Mesenchymal stem cell (in vitro differentiated cells and primary cell): Measurements from ENCODE around the gene PKP3.

Experiments
- DNase-seq: peaks from one replicate; pipeline ENCODE4 v3.0.0-alpha.2; 2013
- H2AFZ ChIP-seq: one replicate; pipeline ENCODE4 v1.6.1; 2013; ENCODE audit warnings: low read depth, mild to moderate bottlenecking, control low read depth, inconsistent platforms, low read length, moderate library complexity
- H2AK5ac ChIP-seq: 2 replicates; pipeline ENCODE4 v1.6.1; 2013; ENCODE audit warnings: low read length, moderate library complexity, mild to moderate bottlenecking, inconsistent platforms; ENCODE audit not compliant: severe bottlenecking
- H2BK120ac ChIP-seq: one replicate; pipeline ENCODE4 v1.6.1; 2013; ENCODE audit warnings: low read depth, mild to moderate bottlenecking, inconsistent platforms, low read length, moderate library complexity
- H2BK12ac ChIP-seq, 2 experiments: one replicate each; pipeline ENCODE4 v1.6.1; 2013; ENCODE audit warnings: inconsistent platforms in 2 of 2, low read length in 2 of 2, mild to moderate bottlenecking in 2 of 2, moderate library complexity in 2 of 2, control low read depth in 1 of 2
- H2BK15ac ChIP-seq: one replicate; pipeline ENCODE4 v1.6.1; 2013; ENCODE audit warnings: mild to moderate bottlenecking, low read depth, inconsistent platforms; ENCODE audit not compliant: poor library complexity, severe bottlenecking
- H2BK5ac ChIP-seq: 2 replicates; pipeline ENCODE4 v1.6.1; 2013; ENCODE audit warnings: low read depth, mild to moderate bottlenecking, low read length, control low read depth, inconsistent platforms; ENCODE audit not compliant: poor library complexity, severe bottlenecking
- H3K14ac ChIP-seq, 2 experiments: one replicate each; pipeline ENCODE4 v1.6.1; 2013; ENCODE audit warnings: inconsistent platforms in 2 of 2, low read length in 2 of 2, control low read depth in 1 of 2, mild to moderate bottlenecking in 1 of 2, moderate library complexity in 1 of 2
- H3K18ac ChIP-seq, 2 experiments: one replicate each; pipeline ENCODE4 v1.6.1; 2013; ENCODE audit warnings: inconsistent platforms in 2 of 2, low read length in 2 of 2, control low read depth in 1 of 2, low read depth in 1 of 2, mild to moderate bottlenecking in 1 of 2
- H3K23ac ChIP-seq, 2 experiments: one replicate each; pipeline ENCODE4 v1.6.1; 2013; ENCODE audit warnings: inconsistent platforms in 2 of 2, low read length in 2 of 2, mild to moderate bottlenecking in 2 of 2, moderate library complexity in 2 of 2, control low read depth in 1 of 2
- H3K27ac ChIP-seq: 2 replicates; pipeline ENCODE4 v1.5.1; 2013; ENCODE audit warnings: mild to moderate bottlenecking, moderate library complexity, low read length, control low read depth, inconsistent platforms; ENCODE audit not compliant: poor library complexity, severe bottlenecking
- H3K27me3 ChIP-seq, 2 experiments: 2 replicates each; pipeline versions ENCODE4 v1.6.1 to v1.7.0; 2013; ENCODE audit warnings: low read length in 2 of 2, mild to moderate bottlenecking in 2 of 2, moderate library complexity in 2 of 2, control low read depth in 1 of 2, inconsistent platforms in 1 of 2; ENCODE audit not compliant: control insufficient read depth in 1 of 2, insufficient read depth in 1 of 2
- H3K36me3 ChIP-seq, 2 experiments: 2 replicates each; pipeline versions ENCODE4 v1.6.1 to v1.7.0; 2013; ENCODE audit warnings: low read length in 2 of 2, control low read depth in 1 of 2, inconsistent platforms in 1 of 2, low read depth in 1 of 2, mild to moderate bottlenecking in 1 of 2; ENCODE audit not compliant: insufficient read depth in 2 of 2, control insufficient read depth in 1 of 2
- H3K4ac ChIP-seq, 2 experiments: one replicate each; pipeline ENCODE4 v1.6.1; 2013; ENCODE audit warnings: inconsistent platforms in 2 of 2, low read length in 2 of 2, mild to moderate bottlenecking in 2 of 2, moderate library complexity in 2 of 2, control low read depth in 1 of 2, low read depth in 1 of 2
- H3K4me1 ChIP-seq: 2 replicates; pipeline ENCODE4 v1.6.1; 2013; ENCODE audit warnings: low read depth, low read length, control low read depth; ENCODE audit not compliant: control insufficient read depth, insufficient read depth
- H3K4me2 ChIP-seq: 2 replicates; pipeline ENCODE4 v1.6.1; 2013; ENCODE audit warnings: low read length, mild to moderate bottlenecking, inconsistent platforms; ENCODE audit not compliant: poor library complexity, severe bottlenecking
- H3K4me3 ChIP-seq, 2 experiments: 2 replicates each; pipeline versions ENCODE4 v1.5.1 to v1.7.0; 2013; ENCODE audit warnings: low read length in 2 of 2, mild to moderate bottlenecking in 2 of 2, control low read depth in 1 of 2, low read depth in 1 of 2; ENCODE audit not compliant: insufficient read depth in 1 of 2
- H3K79me1 ChIP-seq: replicated peaks from 2 replicates; pipeline ENCODE4 v1.6.1; 2013; ENCODE audit warnings: mild to moderate bottlenecking, control low read depth, low read length, inconsistent platforms; ENCODE audit not compliant: poor library complexity, severe bottlenecking
- H3K9ac ChIP-seq: 2 replicates; pipeline ENCODE4 v1.7.0; 2013; ENCODE audit warnings: mild to moderate bottlenecking, low read length, moderate library complexity
- H3K9me3 ChIP-seq: 2 replicates; pipeline ENCODE4 v1.7.0; 2013; ENCODE audit warnings: mild to moderate bottlenecking, low read length; ENCODE audit not compliant: control insufficient read depth
- H4K8ac ChIP-seq: one replicate; pipeline ENCODE4 v1.6.1; 2013; ENCODE audit warnings: inconsistent platforms, mild to moderate bottlenecking, low read length, moderate library complexity
- H4K91ac ChIP-seq: one replicate; pipeline ENCODE4 v1.6.1; 2013; ENCODE audit warnings: mild to moderate bottlenecking, low read length, inconsistent platforms
- WGBS: methylation state at CpG from one replicate; pipeline ENCODE4 v1.1.7; 2013; ENCODE audit warnings: mixed read lengths; 5-methylcytosine and 5-hydroxymethylcytosine counted together

PKP3 gene

GRCh38 chr11:405954-406795 is 12.2 kb downstream of the PKP3 start:
- Histone ChIP-seq H3K9ac (peak overlapping the region; percentile 72), H3K4me3 (peak overlapping the region; percentile 67 to 82), H3K79me1 (peaks cover 4% of the 10 kb centered on the region), H2AK5ac (peak overlapping the region; percentile 78), H3K36me3 (peaks cover 0 to 31% of the 10 kb centered on the region in 2 experiments), H3K23ac (no peak overlapping the region), H3K27ac (no peak overlapping the region), H3K4me2 (peak overlapping the region; percentile 87), H3K14ac (peak overlapping the region in 1 of 2 experiments; percentile 84), H2BK12ac (peak overlapping the region; percentile 18 to 25), H2AFZ (peak overlapping the region; percentile 83), H4K91ac (peak overlapping the region; percentile 86), H2BK120ac (no peak overlapping the region), H2BK5ac (no peak overlapping the region), H3K4me1 (peaks cover 47% of the 10 kb centered on the region), H3K27me3 (peaks cover 0 to 7% of the 10 kb centered on the region in 2 experiments), H2BK15ac (peak overlapping the region; percentile 93), H3K9me3 (no peaks in the 10 kb centered on the region), H3K18ac (peak overlapping the region; percentile 88 to 94), H4K8ac (peak overlapping the region; percentile 86), H3K4ac (peak overlapping the region; percentile 70 to 75)
- WGBS: 86% methylated on average over 47 of the region's 47 CpGs
- DNase-seq: no peak

GRCh38 chr11:406796-407650 is 13.0 kb downstream of the PKP3 start:
- Histone ChIP-seq H3K23ac (no peak overlapping the region), H3K14ac (peak overlapping the region in 1 of 2 experiments; percentile 84), H3K27ac (no peak overlapping the region), H3K4ac (peak overlapping the region; percentile 70 to 79), H4K91ac (peak overlapping the region; percentile 86), H2AK5ac (peak overlapping the region; percentile 78), H4K8ac (peak overlapping the region; percentile 86), H3K27me3 (peaks cover 0 to 7% of the 10 kb centered on the region in 2 experiments), H3K9ac (peak overlapping the region; percentile 72), H3K36me3 (peaks cover 0 to 31% of the 10 kb centered on the region in 2 experiments), H3K4me2 (peak overlapping the region; percentile 87), H3K4me3 (peak overlapping the region; percentile 67 to 82), H3K18ac (peak overlapping the region; percentile 88 to 94), H3K9me3 (no peaks in the 10 kb centered on the region), H2BK15ac (peak overlapping the region; percentile 93), H2AFZ (peak overlapping the region; percentile 83), H3K79me1 (peaks cover 4% of the 10 kb centered on the region), H2BK120ac (peak overlapping the region; percentile 43), H2BK5ac (no peak overlapping the region), H2BK12ac (peak overlapping the region in 1 of 2 experiments; percentile 90), H3K4me1 (peaks cover 49% of the 10 kb centered on the region)
- peak; percentile 72 for DNase-seq
- WGBS: 16% methylated on average over 37 of the region's 91 CpGs

GRCh38 chr11:407651-408123 is 13.7 kb downstream of the PKP3 start:
- Histone ChIP-seq H2BK5ac (no peak overlapping the region), H3K4ac (peak overlapping the region in 1 of 2 experiments; percentile 79), H4K8ac (no peak overlapping the region), H4K91ac (peak overlapping the region; percentile 1), H3K79me1 (peaks cover 4% of the 10 kb centered on the region), H2BK12ac (peak overlapping the region in 1 of 2 experiments; percentile 90), H2AK5ac (peak overlapping the region; percentile 10), H2AFZ (peak overlapping the region; percentile 18), H3K9me3 (no peaks in the 10 kb centered on the region), H3K4me2 (no peak overlapping the region), H3K36me3 (peaks cover 0 to 31% of the 10 kb centered on the region in 2 experiments), H2BK120ac (peak overlapping the region; percentile 27), H3K27ac (no peak overlapping the region), H3K4me3 (no peak overlapping the region), H3K4me1 (peaks cover 50% of the 10 kb centered on the region), H3K23ac (no peak overlapping the region), H3K9ac (no peak overlapping the region), H2BK15ac (peak overlapping the region; percentile 53), H3K18ac (peak overlapping the region; percentile 76 to 79), H3K14ac (peak overlapping the region in 1 of 2 experiments; percentile 83), H3K27me3 (peaks cover 0 to 7% of the 10 kb centered on the region in 2 experiments)
- 78% methylated on average over 24 of the region's 28 CpGs for WGBS
- no peak for DNase-seq
